GM19238 (cell line): ENCODE results near the gene PNPT1.
A peak's percentile ranks its signal among the peaks of the same experiment; 100 is the strongest.
"Not testable (repeated sequence)": the region's sequence is repeated elsewhere in the genome, so short reads cannot be mapped to it uniquely, and the experiment has no call there.

ENCODE experiments used
- DNase-seq: peaks from one replicate; pipeline ENCODE4 v3.0.0; 2011; ENCODE audit warnings: low spot score; ENCODE audit not compliant: insufficient read length

PNPT1 gene

GRCh38 chr2:55693181-55694125 lies at the start of gene PNPT1:
TSS of gene PNPT1 (minus strand) at chr2:55693844. CDS start at chr2:55693823, 21 bp downstream.
- DNase-seq = peak; percentile 96

- DNase-seq = no peak
Measured at GRCh38 chr2:55742996-55743395, 49.4 kb upstream of the PNPT1 start.

DNA sequence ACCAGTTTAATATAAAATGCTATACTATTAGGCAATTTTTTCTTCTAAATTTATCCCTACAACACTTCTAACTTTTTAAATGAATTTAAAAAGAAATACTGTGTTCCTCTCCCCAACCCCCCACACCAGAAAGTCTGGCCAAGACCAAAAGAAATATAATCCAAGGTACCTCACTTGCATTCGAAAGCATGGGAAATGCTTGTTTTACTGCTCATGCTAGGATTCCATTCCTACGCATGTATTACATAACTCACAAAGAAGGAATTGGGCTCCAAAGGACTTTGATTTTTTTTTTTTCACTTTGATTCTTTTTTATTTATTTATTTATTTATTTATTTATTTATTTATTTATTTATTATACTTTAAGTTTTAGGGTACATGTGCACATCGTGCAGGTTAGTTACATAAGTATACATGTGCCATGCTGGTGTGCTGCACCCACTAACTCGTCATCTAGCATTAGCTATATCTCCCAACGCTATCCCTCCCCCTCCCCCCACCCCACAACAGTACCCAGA lies 42.4 kb upstream of the PNPT1 start:
- DNase-seq = not testable (repeated sequence)

DNA sequence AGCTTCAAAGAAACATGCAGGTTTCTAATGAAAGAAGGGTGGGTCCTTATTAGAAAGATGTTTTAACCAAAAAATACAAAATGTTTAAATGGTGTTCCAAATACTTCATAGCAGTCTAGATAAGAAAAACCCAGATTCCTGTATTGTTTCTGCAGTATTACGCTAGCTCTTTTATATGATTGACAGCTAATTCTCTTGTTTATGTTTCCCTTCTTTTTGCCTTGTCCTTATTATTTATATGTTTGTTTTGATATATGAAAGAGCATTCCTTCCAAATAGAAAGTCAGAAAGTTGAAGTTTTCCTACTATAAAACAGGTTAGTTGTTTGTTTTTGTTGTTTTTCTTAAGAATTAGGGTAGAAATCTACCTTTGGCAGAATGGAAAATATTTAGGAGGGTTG lies 41.1 kb upstream of the PNPT1 start:
- no peak for DNase-seq

DNA sequence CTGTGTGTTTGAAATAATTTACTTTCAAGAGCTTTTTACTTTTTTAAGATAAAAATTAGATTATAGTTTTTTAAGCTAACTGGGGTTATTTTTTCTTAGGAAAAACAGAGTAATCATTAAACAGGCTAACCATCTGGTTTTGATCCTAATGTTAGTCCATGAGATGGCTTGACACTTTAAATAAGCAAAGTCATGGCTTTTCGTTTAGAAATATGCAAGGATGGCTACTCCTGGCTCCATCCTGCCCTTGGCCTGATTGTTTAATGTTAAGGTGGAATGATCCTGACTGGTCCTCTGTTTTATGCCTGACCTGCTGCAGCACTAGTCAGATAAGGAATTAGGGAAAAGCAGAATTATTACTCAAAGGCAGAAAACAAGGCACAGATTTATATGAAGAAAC lies 39.7 kb upstream of the PNPT1 start:
- no peak for DNase-seq

GRCh38 chr2:55732854-55733253 lies 39.2 kb upstream of the PNPT1 start:
- DNase-seq = no peak

DNA sequence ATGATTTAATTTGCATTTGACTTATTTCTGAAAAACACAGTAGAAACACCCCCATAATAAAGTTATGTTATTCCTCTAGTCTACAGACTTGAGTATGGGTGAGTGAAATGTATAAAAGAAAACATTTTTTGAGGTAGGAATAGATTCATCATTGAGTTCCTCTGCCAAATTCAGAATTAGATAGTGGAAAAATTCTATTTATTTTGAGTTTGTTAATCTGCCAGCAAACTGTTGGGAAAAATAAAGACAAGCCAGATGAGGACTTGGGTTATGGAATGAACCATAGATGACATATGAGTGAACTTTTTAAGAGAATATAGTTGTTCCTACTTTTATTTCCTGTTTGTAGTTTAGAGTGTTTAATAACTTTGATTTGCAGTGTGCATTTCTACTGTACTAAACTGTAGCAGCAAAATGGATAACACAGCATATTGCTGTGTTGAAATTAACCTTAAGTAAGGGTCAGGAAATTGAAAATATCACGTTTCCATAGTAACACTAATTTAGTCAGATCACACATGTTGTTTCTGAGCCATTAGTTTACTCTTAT lies 35.6 kb upstream of the PNPT1 start:
- DNase-seq = no peak

GRCh38 chr2:55721596-55722215 lies 28.1 kb upstream of the PNPT1 start:
- no peak for DNase-seq

- DNase-seq = no peak
Measured at GRCh38 chr2:55720417-55720816, 26.8 kb upstream of the PNPT1 start.

DNA sequence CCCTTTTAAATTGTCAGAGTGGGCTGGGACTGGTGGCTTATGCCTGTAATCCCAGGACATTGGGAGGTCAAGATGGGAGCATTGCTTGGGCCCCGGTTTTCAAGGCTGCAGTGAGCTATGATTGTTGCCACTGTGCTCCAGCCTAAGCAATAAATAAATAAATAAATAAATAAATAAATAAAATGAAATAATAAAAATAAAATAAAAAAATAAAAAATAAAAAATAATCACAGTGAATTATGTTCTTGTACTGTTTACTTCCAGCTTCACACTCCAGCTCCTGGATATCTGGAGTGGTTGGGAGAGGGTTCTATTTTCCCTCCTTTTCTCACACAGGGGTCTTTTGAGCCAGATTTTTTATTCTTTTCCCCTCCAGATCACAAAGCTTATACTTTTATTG lies 26.2 kb upstream of the PNPT1 start:
- DNase-seq = no peak

- peak; percentile 24 for DNase-seq
Measured at GRCh38 chr2:55718165-55719008, 24.7 kb upstream of the PNPT1 start.

GRCh38 chr2:55715626-55716025 lies 22.0 kb upstream of the PNPT1 start:
- DNase-seq = no peak

DNA sequence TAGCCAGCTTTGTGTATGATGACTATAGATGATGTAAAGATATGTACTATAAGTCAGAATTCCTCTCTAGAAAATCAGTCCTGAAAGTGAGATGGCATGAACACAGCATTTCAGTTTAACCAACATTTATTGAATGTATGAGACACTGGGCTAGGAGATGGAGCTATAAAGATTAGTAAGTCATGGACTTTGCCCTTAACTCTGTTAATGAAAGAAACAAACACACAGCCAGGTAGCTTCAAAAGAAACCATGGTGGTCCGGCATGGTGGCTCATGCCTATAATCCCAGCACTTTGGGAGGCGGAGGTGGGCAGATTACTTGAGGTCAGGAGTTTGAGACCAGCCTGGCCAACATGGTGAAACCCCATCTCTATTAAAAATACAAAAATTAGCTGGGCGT lies 21.5 kb upstream of the PNPT1 start:
- DNase-seq = not testable (repeated sequence)

DNA sequence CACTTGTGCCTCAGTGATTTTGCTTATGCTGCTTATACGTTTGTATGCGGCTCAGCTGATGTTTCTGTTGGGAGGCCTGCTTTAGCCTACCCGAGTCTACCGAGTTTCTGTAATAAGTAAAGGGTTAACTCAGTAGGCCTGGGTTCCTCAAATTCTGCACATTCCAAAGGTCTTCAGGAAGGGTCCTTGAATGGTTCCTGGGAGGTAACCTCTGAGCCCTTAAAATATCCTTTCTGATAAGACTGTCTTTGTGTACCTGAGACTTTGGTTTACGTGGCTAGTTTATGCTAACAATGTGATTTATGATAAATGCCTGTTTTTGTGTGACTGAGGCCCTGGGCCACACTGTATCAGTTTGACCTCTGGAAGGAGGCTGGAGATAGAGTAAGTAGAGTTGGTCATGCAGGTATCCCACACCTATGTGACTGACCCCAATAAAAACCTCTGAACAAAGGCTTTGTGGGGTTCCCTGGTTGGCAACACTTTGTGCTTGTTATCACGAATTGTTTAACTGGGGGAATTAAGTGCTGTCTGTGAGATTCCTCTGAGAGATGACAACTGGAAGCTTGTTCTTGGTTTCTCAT lies 18.9 kb upstream of the PNPT1 start:
- DNase-seq = no peak

- no peak for DNase-seq
Measured at GRCh38 chr2:55710025-55710424, 16.4 kb upstream of the PNPT1 start.

DNA sequence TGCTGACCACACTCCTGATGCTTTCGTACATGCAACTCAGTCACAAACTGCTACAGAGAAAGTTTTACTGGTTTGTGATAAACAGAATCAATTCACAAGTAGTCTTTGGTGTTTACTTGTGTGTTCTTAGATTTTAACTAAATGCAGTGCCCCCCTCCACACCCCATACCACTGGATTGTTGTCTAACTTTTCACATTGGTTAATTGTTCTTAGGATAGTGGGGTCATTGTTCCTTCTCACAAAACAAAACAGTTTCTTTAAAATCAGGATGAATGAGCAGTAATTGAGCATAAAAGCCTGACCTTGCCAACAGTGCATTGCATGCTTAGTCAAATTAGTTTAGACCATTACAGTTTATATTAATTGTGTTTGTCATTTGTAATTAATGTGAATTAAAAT lies 14.1 kb upstream of the PNPT1 start:
- no peak for DNase-seq

DNA sequence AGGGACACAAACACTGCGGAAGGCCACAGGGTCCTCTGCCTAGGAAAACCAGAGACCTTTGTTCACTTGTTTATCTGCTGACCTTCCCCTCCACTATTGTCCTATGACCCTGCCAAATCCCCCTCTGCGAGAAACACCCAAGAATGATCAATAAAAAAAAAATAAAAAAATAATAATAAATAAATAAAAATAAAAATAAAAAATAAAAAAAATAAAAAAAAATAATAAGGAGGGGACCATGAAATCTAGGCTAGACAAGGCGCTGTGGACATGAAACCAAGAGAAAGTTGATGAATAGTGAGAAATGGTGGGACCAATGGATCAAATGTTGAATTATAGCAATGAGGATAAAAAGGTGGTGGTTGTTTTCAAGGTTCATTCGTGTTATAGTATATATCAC lies 12.6 kb upstream of the PNPT1 start:
- not testable (repeated sequence) for DNase-seq

GRCh38 chr2:55705027-55705653 lies 11.5 kb upstream of the PNPT1 start:
- DNase-seq = no peak

DNA sequence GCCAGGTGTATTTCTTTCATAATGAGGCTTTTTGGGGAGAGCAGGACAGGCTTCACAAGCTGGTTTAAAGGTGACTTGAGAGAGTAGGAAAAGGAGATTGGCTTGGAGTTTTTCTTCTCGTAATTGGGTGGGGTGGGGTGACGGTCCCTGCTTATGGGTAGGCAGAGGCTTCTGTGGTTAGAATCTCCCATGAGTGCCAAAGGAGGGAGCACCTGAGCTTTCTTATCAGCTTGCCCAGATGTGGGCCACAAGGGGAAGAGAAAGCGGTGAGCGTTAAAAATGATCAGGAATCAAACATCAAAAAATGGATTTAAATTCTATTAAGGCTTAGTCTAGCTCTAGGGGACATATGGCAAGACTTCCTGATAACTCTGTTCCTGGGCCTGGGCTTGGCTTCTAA lies 9.7 kb upstream of the PNPT1 start:
- DNase-seq = no peak

DNA sequence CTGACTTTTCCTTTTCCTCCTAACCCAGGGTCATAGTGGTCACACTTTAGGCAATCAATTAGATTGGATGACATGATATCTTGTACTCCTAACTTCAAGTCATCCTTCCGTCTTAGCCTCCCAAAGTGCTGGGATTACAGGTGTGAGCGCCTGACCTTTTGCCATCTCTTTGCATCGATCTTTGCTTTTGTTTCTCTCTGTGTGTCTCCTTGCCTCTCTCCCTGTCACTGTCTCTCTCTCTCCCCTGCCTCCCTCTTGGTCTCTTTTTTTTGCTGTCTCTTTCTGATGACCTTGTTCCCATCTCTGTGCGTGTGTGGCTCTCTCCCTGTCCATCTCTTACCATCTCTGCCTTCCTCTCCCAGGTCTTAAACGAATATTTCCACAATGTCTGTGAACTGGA lies 904 bp downstream of the PNPT1 start:
- not testable (repeated sequence) for DNase-seq
